Activated T-helper 1 cell treated with anti-CD3 and anti-CD28 coated beads, Interleukin-12 subunit alpha, Interleukin-12 subunit beta, Interleukin-2, Interleukin-4 antibody, amounts not matched to agents 30 ng/mL and 10 ng/mL and 1 ng/mL, durations not matched to agents 14 hours and 24 hours and 36 hours (primary cell): ENCODE results near the gene HMX1. TPM values are rescaled to one million over a fixed set of nuclear protein-coding genes. Genes with fewer than 3 reads are reported as not detected.

Source experiments
- DNase-seq: peaks from one replicate; pipeline ENCODE4 v3.0.0; 2021; ENCODE audit warnings: low spot score
- H3K27ac Mint-ChIP-seq: one replicate; pipeline ENCODE4 v1.8.0; 2021; ENCODE audit warnings: mild to moderate bottlenecking, mixed read lengths
- H3K27me3 Mint-ChIP-seq: one replicate; pipeline ENCODE4 v1.8.0; 2022; ENCODE audit warnings: mild to moderate bottlenecking, moderate library complexity, mixed read lengths; ENCODE audit not compliant: insufficient read depth
- H3K36me3 Mint-ChIP-seq: one replicate; pipeline ENCODE4 v1.8.0; 2021; ENCODE audit warnings: low read depth, mixed read lengths
- H3K4me1 Mint-ChIP-seq: one replicate; pipeline ENCODE4 v1.8.0; 2021; ENCODE audit warnings: low read depth, mixed read lengths
- H3K4me3 Mint-ChIP-seq: one replicate; pipeline ENCODE4 v1.8.0; 2021; ENCODE audit warnings: mild to moderate bottlenecking, moderate library complexity, mixed read lengths
- H3K9me3 Mint-ChIP-seq: one replicate; pipeline ENCODE4 v1.8.0; 2021; ENCODE audit warnings: mixed read lengths
- intact Hi-C: fragments of 100-400 bp; cut with micrococcal nuclease; formaldehyde crosslinking; loops from one replicate; pipeline ENCODE4 v1.15.1; 2024
- total RNA-seq: library from RNA; stranded (reverse); gene quantifications from 2 replicates; pipeline ENCODE4 v1.2.3, GENCODE V29; 2022

Gene HMX1
- total RNA-seq, 1 donor from 2014 or later = not detected

- H3K27ac Mint-ChIP-seq = no peak overlapping the region
- no peaks in the 10 kb centered on the region for H3K9me3 Mint-ChIP-seq
- H3K36me3 Mint-ChIP-seq = no peaks in the 10 kb centered on the region
- H3K4me3 Mint-ChIP-seq = no peak overlapping the region
- peaks cover 3% of the 10 kb centered on the region for H3K27me3 Mint-ChIP-seq
- no peaks in the 10 kb centered on the region for H3K4me1 Mint-ChIP-seq
- intact Hi-C loops = no loop called here
- no peak for DNase-seq
These were observed 40.9 kb downstream of the HMX1 start for GRCh38 chr4:8830611-8831200.

- no peak for DNase-seq
- Mint-ChIP-seq H3K4me1 (no peaks in the 10 kb centered on the region), H3K27me3 (peaks cover 3% of the 10 kb centered on the region), H3K4me3 (no peak overlapping the region), H3K27ac (no peak overlapping the region), H3K36me3 (no peaks in the 10 kb centered on the region), H3K9me3 (no peaks in the 10 kb centered on the region)
- intact Hi-C loops = no loop called here
These were observed 41.6 kb downstream of the HMX1 start for GRCh38 chr4:8830056-8830455.

- Mint-ChIP-seq H3K27ac (no peak overlapping the region), H3K9me3 (no peaks in the 10 kb centered on the region), H3K27me3 (peaks cover 3% of the 10 kb centered on the region), H3K4me3 (no peak overlapping the region), H3K36me3 (no peaks in the 10 kb centered on the region), H3K4me1 (no peaks in the 10 kb centered on the region)
- intact Hi-C loops = no loop called here
- no peak for DNase-seq
These were observed 42.1 kb downstream of the HMX1 start for GRCh38 chr4:8829584-8829983.

- peaks cover 3% of the 10 kb centered on the region for H3K27me3 Mint-ChIP-seq
- intact Hi-C loops = no loop called here
- H3K9me3 Mint-ChIP-seq = no peaks in the 10 kb centered on the region
- H3K4me1 Mint-ChIP-seq = no peaks in the 10 kb centered on the region
- no peak overlapping the region for H3K4me3 Mint-ChIP-seq
- no peak overlapping the region for H3K27ac Mint-ChIP-seq
- no peaks in the 10 kb centered on the region for H3K36me3 Mint-ChIP-seq
- DNase-seq = no peak
These were observed 42.8 kb downstream of the HMX1 start for GRCh38 chr4:8828869-8829268.

DNA sequence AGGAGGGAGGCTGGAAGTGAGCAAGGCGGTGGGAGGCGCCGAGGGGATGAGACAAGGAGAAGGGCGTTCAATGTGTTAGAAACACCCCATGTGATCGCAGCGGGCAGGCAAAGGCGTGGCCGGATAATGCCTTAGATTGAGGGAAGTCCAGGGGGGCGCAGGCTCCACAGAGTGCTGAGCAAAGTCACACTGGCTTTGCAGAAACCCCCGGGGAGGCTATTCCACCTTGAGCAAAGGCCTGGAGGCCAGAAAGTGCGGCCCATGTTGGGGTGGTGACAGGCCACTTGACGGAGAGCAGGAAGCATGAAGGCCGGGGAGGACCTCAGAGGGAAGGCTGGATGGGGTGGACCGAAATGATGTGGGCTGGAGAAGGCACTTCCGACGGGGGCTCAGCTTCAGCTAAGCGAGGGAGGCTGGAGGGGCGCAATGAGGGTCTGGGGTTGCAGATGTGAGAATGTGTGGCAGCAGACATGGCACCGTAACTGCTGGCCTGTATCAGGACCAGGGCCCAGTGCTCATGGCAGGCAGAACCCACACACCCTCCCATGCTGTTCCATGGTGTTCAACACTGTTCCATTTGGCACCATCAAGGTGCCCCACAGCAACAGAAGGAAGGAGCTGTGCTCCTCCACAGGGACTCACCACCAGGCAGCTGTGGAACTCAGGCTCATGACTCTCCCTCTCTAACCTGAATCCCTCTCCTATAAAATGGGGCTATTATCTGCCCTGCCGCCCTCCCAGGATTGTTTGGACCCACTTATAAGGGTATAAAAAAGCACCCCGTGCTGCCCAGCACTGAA lies 50.3 kb downstream of the HMX1 start:
- intact Hi-C loops = no loop called here
- H3K9me3 Mint-ChIP-seq = no peaks in the 10 kb centered on the region
- H3K4me1 Mint-ChIP-seq = no peaks in the 10 kb centered on the region
- H3K4me3 Mint-ChIP-seq = no peak overlapping the region
- no peak for DNase-seq
- no peaks in the 10 kb centered on the region for H3K27me3 Mint-ChIP-seq
- H3K27ac Mint-ChIP-seq = no peak overlapping the region
- no peaks in the 10 kb centered on the region for H3K36me3 Mint-ChIP-seq

- Mint-ChIP-seq H3K27me3 (no peaks in the 10 kb centered on the region), H3K9me3 (no peaks in the 10 kb centered on the region), H3K27ac (no peak overlapping the region), H3K4me1 (no peaks in the 10 kb centered on the region), H3K36me3 (no peaks in the 10 kb centered on the region), H3K4me3 (no peak overlapping the region)
- intact Hi-C loops = no loop called here
- no peak for DNase-seq
These were observed 51.2 kb downstream of the HMX1 start for GRCh38 chr4:8820178-8821102.

GRCh38 chr4:8819473-8820177 lies 52.0 kb downstream of the HMX1 start:
- Mint-ChIP-seq H3K9me3 (no peaks in the 10 kb centered on the region), H3K27me3 (no peaks in the 10 kb centered on the region), H3K4me1 (no peaks in the 10 kb centered on the region), H3K36me3 (no peaks in the 10 kb centered on the region), H3K27ac (no peak overlapping the region), H3K4me3 (no peak overlapping the region)
- intact Hi-C loops = no loop called here
- DNase-seq = no peak

DNA sequence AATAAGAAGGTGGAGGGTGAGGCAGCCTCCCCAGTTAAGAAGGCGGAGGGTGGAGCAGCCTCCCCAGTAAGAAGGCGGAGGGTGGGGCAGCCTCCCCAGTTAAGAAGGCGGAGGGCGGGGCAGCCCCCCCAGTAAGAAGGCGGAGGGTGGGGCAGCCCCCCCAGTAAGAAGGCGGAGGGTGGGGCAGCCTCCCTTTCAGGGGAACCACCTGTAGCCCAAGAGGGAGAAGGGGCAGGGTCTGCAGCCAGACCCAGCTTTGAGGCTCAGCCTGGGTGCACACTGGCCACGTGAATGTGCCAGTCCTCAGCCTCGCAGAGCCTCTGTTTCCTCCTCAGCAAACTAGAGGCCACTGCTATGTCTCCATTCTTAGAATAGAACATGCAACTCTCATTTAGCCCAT lies 52.6 kb downstream of the HMX1 start:
- intact Hi-C loops = no loop called here
- Mint-ChIP-seq H3K27ac (no peak overlapping the region), H3K4me3 (no peak overlapping the region), H3K9me3 (no peaks in the 10 kb centered on the region), H3K27me3 (no peaks in the 10 kb centered on the region), H3K4me1 (no peaks in the 10 kb centered on the region), H3K36me3 (no peaks in the 10 kb centered on the region)
- DNase-seq = no peak

GRCh38 chr4:8818063-8818881 lies 53.4 kb downstream of the HMX1 start:
- no peaks in the 10 kb centered on the region for H3K9me3 Mint-ChIP-seq
- no peaks in the 10 kb centered on the region for H3K4me1 Mint-ChIP-seq
- H3K27me3 Mint-ChIP-seq = no peaks in the 10 kb centered on the region
- intact Hi-C loops = no loop called here
- H3K27ac Mint-ChIP-seq = no peak overlapping the region
- no peak overlapping the region for H3K4me3 Mint-ChIP-seq
- DNase-seq = no peak
- H3K36me3 Mint-ChIP-seq = no peaks in the 10 kb centered on the region

DNA sequence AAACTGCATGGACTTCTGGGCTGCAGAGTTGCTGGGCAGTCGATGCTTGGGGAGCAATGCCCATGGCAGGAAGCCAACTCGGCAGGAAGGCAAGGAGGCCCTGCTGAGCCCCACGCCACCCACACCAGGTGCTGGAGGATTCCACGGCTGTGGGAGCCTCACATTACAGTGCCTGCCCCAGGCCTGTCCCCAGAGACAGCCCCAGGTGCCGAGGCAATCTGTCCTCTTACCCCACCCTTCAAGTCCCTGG lies 53.9 kb downstream of the HMX1 start:
- Mint-ChIP-seq H3K36me3 (no peaks in the 10 kb centered on the region), H3K4me3 (no peak overlapping the region), H3K27me3 (no peaks in the 10 kb centered on the region), H3K4me1 (no peaks in the 10 kb centered on the region), H3K27ac (no peak overlapping the region), H3K9me3 (no peaks in the 10 kb centered on the region)
- DNase-seq = no peak
- intact Hi-C loops = no loop called here

DNA sequence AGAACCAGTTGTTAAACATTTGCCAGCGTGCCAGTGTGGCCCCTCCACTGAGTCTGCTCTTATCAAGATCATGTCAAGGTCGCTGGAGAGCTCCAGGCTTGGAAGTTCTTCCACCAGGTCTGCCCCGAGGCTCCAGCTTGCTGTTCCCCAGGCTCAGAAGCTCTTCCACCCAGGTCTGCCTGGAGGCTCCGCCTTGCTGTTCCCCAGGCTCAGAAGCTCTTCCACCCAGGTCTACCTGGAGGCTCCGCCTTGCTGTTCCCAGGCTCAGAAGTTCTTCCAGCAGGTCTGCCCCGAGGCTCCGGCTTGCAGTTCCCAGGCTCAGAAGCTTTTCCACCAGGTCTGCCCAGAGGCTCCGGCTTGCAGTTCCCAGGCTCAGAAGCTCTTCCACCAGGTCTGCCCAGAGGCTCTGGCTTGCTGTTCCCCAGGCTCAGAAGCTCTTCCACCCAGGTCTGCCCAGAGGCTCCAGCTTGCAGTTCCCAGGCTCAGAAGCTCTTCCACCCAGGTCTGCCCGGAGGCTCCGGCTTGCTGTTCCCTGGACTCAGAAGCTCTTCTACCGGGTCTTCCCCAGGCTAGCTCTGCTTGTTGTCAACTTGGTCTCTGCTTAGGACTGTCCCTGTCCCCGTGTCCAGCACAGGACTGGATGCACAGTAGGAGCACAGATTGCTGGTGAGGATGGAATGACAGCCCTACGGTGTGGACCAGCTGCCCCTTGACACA lies 54.4 kb downstream of the HMX1 start:
- H3K4me3 Mint-ChIP-seq = no peak overlapping the region
- H3K27ac Mint-ChIP-seq = no peak overlapping the region
- H3K36me3 Mint-ChIP-seq = no peaks in the 10 kb centered on the region
- no peak for DNase-seq
- intact Hi-C loops = no loop called here
- H3K27me3 Mint-ChIP-seq = no peaks in the 10 kb centered on the region
- no peaks in the 10 kb centered on the region for H3K4me1 Mint-ChIP-seq
- H3K9me3 Mint-ChIP-seq = no peaks in the 10 kb centered on the region
